ENCODE measurements around the gene WDR89.

WDR89 gene

DNA sequence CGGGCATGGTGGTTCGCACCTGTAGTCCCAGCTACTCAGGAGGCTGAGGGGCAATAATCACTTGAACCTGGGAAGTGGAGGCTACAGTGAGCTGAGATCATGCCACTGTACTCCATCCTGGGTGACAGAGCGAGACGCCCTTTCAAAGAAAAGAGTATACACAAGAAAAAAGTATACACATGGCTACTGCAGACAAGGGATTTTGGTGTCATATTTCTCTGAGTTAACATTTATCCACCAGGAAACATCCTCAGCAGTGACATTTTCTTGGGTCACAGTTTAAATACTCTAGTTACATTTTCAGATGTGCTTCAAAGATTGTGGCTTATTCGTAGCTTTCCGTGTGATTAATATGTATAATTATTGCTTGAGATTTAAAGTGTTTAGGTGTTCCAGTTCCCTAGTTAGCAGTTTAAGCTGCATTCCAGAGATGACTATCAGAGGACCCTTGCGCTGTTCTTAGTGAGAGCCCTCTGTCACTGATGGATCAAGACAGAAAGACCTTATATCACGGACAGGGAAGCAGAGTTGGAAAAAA is 93.8 kb downstream of the WDR89 start:
- in situ Hi-C loops (cut with HindIII; ENCODE audit: low pct_ligation_motif_present, low pct_unique_long_range_greater_than_20kb, low sequenced_read_pairs): no loop called here
- no peak for DNase-seq
